Measurements from ENCODE around the gene C17orf107.

Gene C17orf107

GRCh38 chr17:4870855-4871254, 28.5 kb upstream of the C17orf107 start:
- TF ChIP-seq SPI1 (IDR thresholded peaks at IDR 0.05; ENCODE audit: borderline replicate concordance, low read depth) (no peak), GABPA (IDR thresholded peaks at IDR 0.05; ENCODE audit: low read depth) (no peak), CTCF (IDR thresholded peaks at IDR 0.05; ENCODE audit: insufficient read depth, low read length) (no peak), POLR2AphosphoS5 (IDR thresholded peaks at IDR 0.05; ENCODE audit: low read depth) (no peak), REST (IDR thresholded peaks at IDR 0.05; ENCODE audit: insufficient replicate concordance, low read depth) (no peak)
- Histone ChIP-seq H3K4me3 (replicated peaks; ENCODE audit: insufficient read depth, low read length) (no peak overlapping the region), H3K27ac (replicated peaks) (no peak overlapping the region), H3K27me3 (ENCODE audit: insufficient read depth, poor library complexity, severe bottlenecking) (no peaks in the 10 kb centered on the region)
- DNase-seq (ENCODE audit: low read depth in 1 of 2, low spot score in 1 of 2): no peak

GRCh38 chr17:4872786-4873185, 26.6 kb upstream of the C17orf107 start:
- Histone ChIP-seq H3K4me3 (replicated peaks; ENCODE audit: insufficient read depth, low read length) (no peak overlapping the region), H3K27ac (replicated peaks) (no peak overlapping the region), H3K27me3 (ENCODE audit: insufficient read depth, poor library complexity, severe bottlenecking) (no peaks in the 10 kb centered on the region)
- DNase-seq (ENCODE audit: low read depth in 1 of 2, low spot score in 1 of 2): no peak
- TF ChIP-seq SPI1 (IDR thresholded peaks at IDR 0.05; ENCODE audit: borderline replicate concordance, low read depth) (no peak), CTCF (IDR thresholded peaks at IDR 0.05; ENCODE audit: insufficient read depth, low read length) (no peak), GABPA (IDR thresholded peaks at IDR 0.05; ENCODE audit: low read depth) (no peak), REST (IDR thresholded peaks at IDR 0.05; ENCODE audit: insufficient replicate concordance, low read depth) (no peak), POLR2AphosphoS5 (IDR thresholded peaks at IDR 0.05; ENCODE audit: low read depth) (no peak)

- TF ChIP-seq POLR2AphosphoS5 (IDR thresholded peaks at IDR 0.05; ENCODE audit: low read depth) (no peak), CTCF (IDR thresholded peaks at IDR 0.05; ENCODE audit: insufficient read depth, low read length) (no peak), GABPA (IDR thresholded peaks at IDR 0.05; ENCODE audit: low read depth) (no peak), SPI1 (IDR thresholded peaks at IDR 0.05; ENCODE audit: borderline replicate concordance, low read depth) (no peak), REST (IDR thresholded peaks at IDR 0.05; ENCODE audit: insufficient replicate concordance, low read depth) (no peak)
- DNase-seq (ENCODE audit: low read depth in 1 of 2, low spot score in 1 of 2): no peak
- Histone ChIP-seq H3K4me3 (replicated peaks; ENCODE audit: insufficient read depth, low read length) (no peak overlapping the region), H3K27me3 (ENCODE audit: insufficient read depth, poor library complexity, severe bottlenecking) (no peaks in the 10 kb centered on the region), H3K27ac (replicated peaks) (no peak overlapping the region)
Measured at GRCh38 chr17:4877089-4877488, 22.2 kb upstream of the C17orf107 start.

Measured in HL-60 (cell line).